Peyer's patch (tissue), 4 donors: Measurements from ENCODE around the gene XRRA1.

Experiments used
- POLR2A ChIP-seq, 2 donors: fragments of 450-650 bp; IDR thresholded peaks; one replicate each; pipeline ENCODE4 v1.5.1; 2017; ENCODE audit warnings: antibody characterized with exemption in 2 of 2, mild to moderate bottlenecking in 2 of 2, moderate library complexity in 2 of 2
- TF ChIP-seq, protein P1 (sequence below), 6 experiments: fragments of 450-650 bp in 4 of 6; fragments of 200-600 bp in 2 of 6; sonication (generic) in 1 of 6; IDR thresholded peaks; one replicate each; pipeline ENCODE4 v1.5.1; 2017 to 2019; ENCODE audit warnings: antibody characterized with exemption in 6 of 6, mild to moderate bottlenecking in 3 of 6, moderate library complexity in 1 of 6

DNA sequence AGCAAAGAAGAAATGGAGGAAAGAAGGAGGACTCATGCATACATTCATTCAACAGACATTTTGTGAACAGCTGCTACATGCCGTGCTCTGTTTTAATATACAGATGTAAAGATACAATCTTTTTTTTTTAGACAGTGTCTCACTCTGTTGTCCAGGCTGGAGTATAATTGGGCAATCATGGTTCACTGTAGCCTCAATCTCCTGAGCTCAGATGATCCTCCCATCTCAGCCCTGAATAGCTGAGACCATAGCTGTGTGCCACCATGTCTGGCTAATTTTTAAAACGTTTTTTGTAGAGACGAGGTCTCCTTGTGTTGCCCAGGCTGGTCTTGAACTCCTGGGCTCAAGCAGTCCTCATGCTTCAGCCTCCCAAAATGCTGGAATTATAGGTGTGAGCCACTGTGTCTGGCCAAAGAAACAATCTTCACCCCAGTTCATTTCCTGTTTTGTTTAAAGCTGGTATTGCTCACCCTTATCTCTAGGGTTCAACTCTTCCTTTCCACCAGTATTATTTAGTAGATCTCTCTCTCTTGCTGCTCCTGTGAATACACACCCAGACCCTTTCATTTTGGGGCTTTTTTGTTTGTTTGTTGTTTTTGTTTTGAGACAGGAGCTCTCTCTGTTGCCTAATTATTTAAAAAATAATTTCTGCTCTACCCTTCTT, 130.5 kb downstream of the XRRA1 start:
- TF ChIP-seq, protein P1, sequence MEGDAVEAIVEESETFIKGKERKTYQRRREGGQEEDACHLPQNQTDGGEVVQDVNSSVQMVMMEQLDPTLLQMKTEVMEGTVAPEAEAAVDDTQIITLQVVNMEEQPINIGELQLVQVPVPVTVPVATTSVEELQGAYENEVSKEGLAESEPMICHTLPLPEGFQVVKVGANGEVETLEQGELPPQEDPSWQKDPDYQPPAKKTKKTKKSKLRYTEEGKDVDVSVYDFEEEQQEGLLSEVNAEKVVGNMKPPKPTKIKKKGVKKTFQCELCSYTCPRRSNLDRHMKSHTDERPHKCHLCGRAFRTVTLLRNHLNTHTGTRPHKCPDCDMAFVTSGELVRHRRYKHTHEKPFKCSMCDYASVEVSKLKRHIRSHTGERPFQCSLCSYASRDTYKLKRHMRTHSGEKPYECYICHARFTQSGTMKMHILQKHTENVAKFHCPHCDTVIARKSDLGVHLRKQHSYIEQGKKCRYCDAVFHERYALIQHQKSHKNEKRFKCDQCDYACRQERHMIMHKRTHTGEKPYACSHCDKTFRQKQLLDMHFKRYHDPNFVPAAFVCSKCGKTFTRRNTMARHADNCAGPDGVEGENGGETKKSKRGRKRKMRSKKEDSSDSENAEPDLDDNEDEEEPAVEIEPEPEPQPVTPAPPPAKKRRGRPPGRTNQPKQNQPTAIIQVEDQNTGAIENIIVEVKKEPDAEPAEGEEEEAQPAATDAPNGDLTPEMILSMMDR (IDR thresholded peaks at IDR 0.05): no peak
- TF ChIP-seq POLR2A (IDR thresholded peaks at IDR 0.05): no peak
